ENCODE results near the gene GALM.
"Not testable (repeated sequence)": the region's sequence is repeated elsewhere in the genome, so short reads cannot be mapped to it uniquely, and the experiment has no call there.

The GALM gene

DNA sequence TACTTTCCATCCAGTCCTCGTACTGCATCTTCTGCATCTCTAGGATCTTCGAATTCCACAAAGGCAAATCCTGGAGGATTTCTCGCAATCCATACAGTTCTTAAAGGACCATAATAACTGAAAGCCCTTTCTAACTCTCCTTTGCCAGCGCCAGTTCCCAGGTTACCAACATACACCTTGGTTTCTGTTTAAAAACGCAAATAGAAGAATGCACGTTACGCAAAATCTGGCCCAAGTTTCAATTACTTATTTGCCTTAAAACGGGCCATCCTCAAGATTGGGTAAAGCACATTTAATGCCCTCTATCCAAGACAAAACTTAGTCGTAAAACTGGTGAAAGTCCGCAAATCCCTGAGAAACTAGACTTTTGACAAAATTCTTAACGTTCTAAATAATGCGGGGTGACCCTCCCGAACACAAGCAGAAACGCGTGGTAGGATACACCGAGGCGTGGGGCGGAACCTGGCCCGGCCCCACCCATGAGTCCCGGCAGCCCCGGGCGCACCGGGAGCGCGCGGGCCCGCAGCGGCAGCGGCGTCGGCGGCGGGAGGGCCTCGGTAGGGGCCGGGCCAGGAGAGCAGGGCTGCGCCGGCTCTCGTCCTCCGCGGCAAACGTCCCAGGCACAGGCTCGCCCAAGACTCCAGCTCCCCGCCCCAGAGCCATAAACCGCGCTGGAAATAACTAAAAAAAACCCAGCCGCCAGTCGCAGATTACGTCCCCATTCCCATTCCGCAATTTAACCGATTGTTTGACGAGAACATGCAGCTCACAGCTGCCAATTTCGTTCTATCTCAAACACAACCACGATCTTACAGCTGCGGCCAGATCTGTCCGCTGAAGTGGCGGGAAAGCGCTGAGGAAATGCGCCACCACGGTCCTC lies 84.3 kb downstream of the GALM start:
- H3K4me1 ChIP-seq (ENCODE audit: control insufficient read depth, insufficient read depth, low read length, unreplicated experiment), result peaks cover 46% of the 10 kb centered on the region
- H3K27me3 ChIP-seq (ENCODE audit: insufficient read depth, low read length), result no peaks in the 10 kb centered on the region
- peaks cover 48% of the 10 kb centered on the region for H3K36me3 ChIP-seq (ENCODE audit: insufficient read depth, low read length)
- peak overlapping the region; percentile 82 for H3K27ac ChIP-seq (ENCODE audit: low read depth, low read length)
- peaks cover 57% of the 10 kb centered on the region for H3K79me2 ChIP-seq (ENCODE audit: control insufficient read depth, insufficient read depth, low read length, unreplicated experiment)
- no peak overlapping the region for H2AFZ ChIP-seq (ENCODE audit: low read length, unreplicated experiment)
- H3K4me3 ChIP-seq (ENCODE audit: low read depth, low read length), result peak overlapping the region; percentile 87

DNA sequence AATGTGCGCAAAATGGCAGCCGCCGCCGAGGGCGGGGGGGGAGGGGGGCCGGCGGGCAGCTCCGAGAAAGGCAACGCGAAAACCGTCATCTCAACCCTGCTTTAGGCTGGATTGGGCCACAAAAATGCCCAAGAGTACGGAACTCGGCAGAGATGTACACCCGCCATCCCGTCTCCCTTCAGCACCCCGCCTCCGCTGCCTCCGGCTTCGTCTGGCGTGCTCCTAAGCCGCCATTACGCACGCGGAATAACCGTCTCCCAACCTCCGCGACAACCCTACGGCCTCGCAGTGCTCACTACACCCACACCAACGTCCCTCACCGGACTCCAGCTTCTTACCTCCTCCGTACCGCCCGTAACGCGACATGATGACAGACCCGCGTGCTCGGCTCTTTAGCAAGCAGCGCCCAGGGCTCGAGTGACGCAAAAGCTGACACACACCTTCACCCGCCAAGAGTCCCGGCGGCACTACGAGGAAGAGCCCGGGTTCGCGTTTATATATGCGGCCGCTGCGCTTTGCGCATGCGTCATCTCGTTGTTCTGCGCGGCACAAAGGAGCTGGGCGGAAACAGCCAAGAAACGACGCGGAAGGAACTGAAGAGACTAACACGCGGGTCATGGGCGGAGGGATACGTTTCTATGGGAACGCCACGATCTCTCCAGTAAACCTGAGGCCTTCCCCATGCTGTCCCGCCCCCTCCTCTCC lies 85.1 kb downstream of the GALM start, which contains the start of gene SRSF7:
Gene SRSF7 (minus strand): TSS at position 471 of the 705 bp plus-strand sequence. CDS start 105 bp downstream, at position 366.
- peak within 1 kb of the TSS; percentile 82 for H3K27ac ChIP-seq (ENCODE audit: low read depth, low read length)
- H2AFZ ChIP-seq (ENCODE audit: low read length, unreplicated experiment), result peak within 1 kb of the TSS; percentile 91
- peaks cover 40% of the 10 kb centered on the region for H3K36me3 ChIP-seq (ENCODE audit: insufficient read depth, low read length)
- peaks cover 51% of the 10 kb centered on the region for H3K79me2 ChIP-seq (ENCODE audit: control insufficient read depth, insufficient read depth, low read length, unreplicated experiment)
- H3K4me3 ChIP-seq (ENCODE audit: low read depth, low read length), result peak within 1 kb of the TSS; percentile 87
- H3K4me1 ChIP-seq (ENCODE audit: control insufficient read depth, insufficient read depth, low read length, unreplicated experiment), result peaks cover 38% of the 10 kb centered on the region
- no peaks in the 10 kb centered on the region for H3K27me3 ChIP-seq (ENCODE audit: insufficient read depth, low read length)

DNA sequence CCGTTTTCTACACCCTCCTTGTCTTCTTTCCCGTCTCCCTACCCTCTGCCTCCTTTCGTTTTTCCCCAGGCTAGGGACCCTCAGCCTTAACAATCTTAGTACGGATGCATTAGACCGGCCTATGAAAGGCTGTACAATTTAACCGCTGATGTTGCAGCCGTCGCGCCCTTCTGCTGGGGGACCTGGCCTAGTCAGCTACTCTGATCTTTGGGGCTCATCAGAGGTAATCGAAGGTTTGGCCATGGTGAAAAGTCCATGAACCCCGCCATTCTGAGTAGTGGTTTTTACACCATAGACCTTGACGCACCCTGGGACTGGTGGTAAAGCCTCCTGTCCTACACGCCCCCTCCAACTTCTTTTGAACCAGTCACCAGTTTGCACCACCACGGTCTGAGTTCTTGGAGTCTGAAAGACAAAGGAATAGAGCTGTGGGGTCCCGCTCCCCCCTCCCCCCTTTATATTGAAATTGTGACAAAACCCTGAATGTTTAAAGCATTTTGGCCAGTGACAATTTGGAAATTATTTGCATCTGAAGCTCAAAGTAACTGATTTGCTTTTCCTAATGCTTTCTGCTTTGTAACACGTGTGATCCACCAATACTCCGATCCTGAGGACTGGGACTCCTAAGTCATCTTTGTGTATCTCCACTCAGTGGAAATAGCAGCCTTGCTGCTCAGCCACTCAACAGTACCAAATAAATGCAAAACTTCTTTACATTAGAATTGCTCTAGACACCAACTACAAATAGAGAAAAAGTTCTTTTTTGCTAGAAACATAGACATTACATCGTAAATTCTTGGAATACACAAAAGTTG lies 85.9 kb downstream of the GALM start:
- peaks cover 31% of the 10 kb centered on the region for H3K4me1 ChIP-seq (ENCODE audit: control insufficient read depth, insufficient read depth, low read length, unreplicated experiment)
- H3K27ac ChIP-seq (ENCODE audit: low read depth, low read length), result peak overlapping the region; percentile 70
- H3K79me2 ChIP-seq (ENCODE audit: control insufficient read depth, insufficient read depth, low read length, unreplicated experiment), result peaks cover 43% of the 10 kb centered on the region
- H3K4me3 ChIP-seq (ENCODE audit: low read depth, low read length), result peak overlapping the region; percentile 87
- H3K36me3 ChIP-seq (ENCODE audit: insufficient read depth, low read length), result peaks cover 32% of the 10 kb centered on the region
- no peaks in the 10 kb centered on the region for H3K27me3 ChIP-seq (ENCODE audit: insufficient read depth, low read length)
- H2AFZ ChIP-seq (ENCODE audit: low read length, unreplicated experiment), result peak overlapping the region; percentile 91

DNA sequence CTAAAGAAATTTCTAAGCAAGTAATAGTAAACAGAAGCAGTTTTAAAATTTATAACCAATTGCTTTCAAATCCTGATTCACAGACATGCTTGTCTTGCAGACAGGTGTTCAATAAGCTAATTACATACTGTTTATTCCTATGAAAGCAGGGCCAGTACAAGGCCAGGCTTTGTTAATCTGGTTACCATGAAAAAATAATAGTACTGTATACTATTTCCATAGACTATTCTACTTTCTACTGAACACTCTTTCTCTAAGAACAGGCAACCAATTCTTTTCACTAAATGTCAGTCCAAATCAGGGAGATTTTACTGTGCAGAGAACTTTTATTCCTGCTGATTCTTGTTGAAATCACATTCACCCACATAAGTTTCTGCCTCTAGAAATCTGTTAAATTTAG lies 88.1 kb downstream of the GALM start:
- H3K4me1 ChIP-seq (ENCODE audit: control insufficient read depth, insufficient read depth, low read length, unreplicated experiment), result peaks cover 8% of the 10 kb centered on the region
- H3K4me3 ChIP-seq (ENCODE audit: low read depth, low read length), result peak overlapping the region; percentile 65
- peaks cover 21% of the 10 kb centered on the region for H3K79me2 ChIP-seq (ENCODE audit: control insufficient read depth, insufficient read depth, low read length, unreplicated experiment)
- H3K27ac ChIP-seq (ENCODE audit: low read depth, low read length), result no peak overlapping the region
- no peaks in the 10 kb centered on the region for H3K27me3 ChIP-seq (ENCODE audit: insufficient read depth, low read length)
- peak overlapping the region; percentile 41 for H2AFZ ChIP-seq (ENCODE audit: low read length, unreplicated experiment)
- H3K36me3 ChIP-seq (ENCODE audit: insufficient read depth, low read length), result peaks cover 10% of the 10 kb centered on the region

DNA sequence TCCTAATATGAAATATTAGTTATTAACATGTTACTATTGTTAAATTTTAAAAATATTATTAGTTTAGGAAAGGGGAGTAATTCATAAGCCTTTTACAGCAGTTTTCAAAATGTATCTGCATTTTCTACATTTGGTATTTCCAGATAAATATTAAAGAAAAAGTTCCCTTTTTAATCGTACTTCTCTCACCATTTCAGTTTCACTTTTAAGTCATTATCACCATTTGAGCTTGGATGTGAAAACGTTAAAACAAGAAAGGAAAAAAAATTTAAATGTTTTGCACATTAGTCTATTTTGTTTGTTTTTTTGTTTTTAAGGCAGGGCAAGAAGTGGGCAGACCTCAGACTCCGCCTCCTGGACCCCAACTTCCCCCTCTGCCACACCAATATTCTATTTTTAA lies 88.6 kb downstream of the GALM start:
- Histone ChIP-seq H3K4me1 (ENCODE audit: control insufficient read depth, insufficient read depth, low read length, unreplicated experiment) (peaks cover 5% of the 10 kb centered on the region), H2AFZ (ENCODE audit: low read length, unreplicated experiment) (peak overlapping the region; percentile 41), H3K27ac (ENCODE audit: low read depth, low read length) (no peak overlapping the region), H3K27me3 (ENCODE audit: insufficient read depth, low read length) (no peaks in the 10 kb centered on the region), H3K4me3 (ENCODE audit: low read depth, low read length) (peak overlapping the region; percentile 65), H3K36me3 (ENCODE audit: insufficient read depth, low read length) (peaks cover 7% of the 10 kb centered on the region), H3K79me2 (ENCODE audit: control insufficient read depth, insufficient read depth, low read length, unreplicated experiment) (peaks cover 16% of the 10 kb centered on the region)

DNA sequence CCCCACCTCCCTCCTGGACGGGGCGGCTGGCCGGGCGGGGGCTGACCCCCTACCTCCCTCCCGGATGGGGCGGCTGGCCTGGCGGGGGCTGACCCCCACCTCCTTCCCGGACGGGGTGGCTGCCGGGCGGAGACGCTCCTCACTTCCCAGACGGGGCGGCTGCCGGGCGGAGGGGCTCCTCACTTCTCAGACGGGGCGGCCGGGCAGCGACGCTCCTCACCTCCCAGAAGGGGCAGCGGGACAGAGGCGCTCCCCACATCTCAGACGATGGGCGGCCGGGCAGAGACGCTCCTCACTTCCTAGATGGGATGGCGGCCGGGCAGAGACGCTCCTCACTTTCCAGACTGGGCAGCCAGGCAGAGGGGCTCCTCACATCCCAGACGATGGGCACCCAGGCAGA lies 90.0 kb downstream of the GALM start:
- not testable (repeated sequence) for H3K4me3 ChIP-seq (ENCODE audit: low read depth, low read length); H3K27ac ChIP-seq (ENCODE audit: low read depth, low read length); H3K4me1 ChIP-seq (ENCODE audit: control insufficient read depth, insufficient read depth, low read length, unreplicated experiment); H3K27me3 ChIP-seq (ENCODE audit: insufficient read depth, low read length); H3K36me3 ChIP-seq (ENCODE audit: insufficient read depth, low read length); H3K79me2 ChIP-seq (ENCODE audit: control insufficient read depth, insufficient read depth, low read length, unreplicated experiment); H2AFZ ChIP-seq (ENCODE audit: low read length, unreplicated experiment)

DNA sequence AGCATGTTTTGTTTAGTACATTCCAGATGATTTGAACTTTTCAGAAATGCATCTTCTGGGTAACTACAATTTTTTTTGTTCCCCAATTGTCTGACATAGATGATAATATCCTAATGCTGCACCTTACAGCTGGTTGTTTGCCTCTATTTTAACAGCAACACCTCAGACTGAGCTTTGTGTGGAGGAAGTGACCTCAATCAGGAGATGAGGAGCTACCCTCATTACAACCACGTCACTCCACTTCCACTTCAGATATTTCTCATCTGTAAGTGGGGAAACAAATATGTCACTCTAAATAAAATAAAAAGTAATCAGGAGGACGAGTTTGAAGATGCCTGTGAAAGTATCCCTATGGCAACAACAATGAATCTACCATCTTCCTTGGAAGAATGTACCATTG lies 97.3 kb downstream of the GALM start:
- Histone ChIP-seq H3K4me1 (ENCODE audit: control insufficient read depth, insufficient read depth, low read length, unreplicated experiment) (peaks cover 16% of the 10 kb centered on the region), H3K27ac (ENCODE audit: low read depth, low read length) (no peak overlapping the region), H3K4me3 (ENCODE audit: low read depth, low read length) (no peak overlapping the region), H2AFZ (ENCODE audit: low read length, unreplicated experiment) (no peak overlapping the region), H3K36me3 (ENCODE audit: insufficient read depth, low read length) (no peaks in the 10 kb centered on the region), H3K27me3 (ENCODE audit: insufficient read depth, low read length) (no peaks in the 10 kb centered on the region), H3K79me2 (ENCODE audit: control insufficient read depth, insufficient read depth, low read length, unreplicated experiment) (no peaks in the 10 kb centered on the region)

DNA sequence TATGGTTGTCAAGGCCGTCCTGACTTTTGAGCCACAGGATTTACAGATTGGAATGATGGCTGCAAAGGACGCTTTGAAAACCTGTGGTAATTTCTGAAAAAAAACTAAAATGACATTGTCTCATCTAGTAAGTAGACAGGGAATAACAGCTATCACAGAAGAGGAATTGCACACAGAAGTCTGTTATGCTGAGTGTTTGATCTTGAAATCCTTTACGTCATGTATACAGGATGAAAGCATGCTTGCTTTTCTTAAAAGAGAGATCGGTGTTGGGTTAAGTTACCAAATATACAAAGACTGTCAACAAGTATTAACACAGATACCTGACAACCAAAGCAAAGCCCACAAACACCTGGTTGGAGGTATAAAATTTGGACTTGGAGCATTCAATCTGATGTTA lies 97.8 kb downstream of the GALM start:
- H3K36me3 ChIP-seq (ENCODE audit: insufficient read depth, low read length), result no peaks in the 10 kb centered on the region
- peaks cover 16% of the 10 kb centered on the region for H3K4me1 ChIP-seq (ENCODE audit: control insufficient read depth, insufficient read depth, low read length, unreplicated experiment)
- no peaks in the 10 kb centered on the region for H3K79me2 ChIP-seq (ENCODE audit: control insufficient read depth, insufficient read depth, low read length, unreplicated experiment)
- no peak overlapping the region for H3K27ac ChIP-seq (ENCODE audit: low read depth, low read length)
- H2AFZ ChIP-seq (ENCODE audit: low read length, unreplicated experiment), result no peak overlapping the region
- no peak overlapping the region for H3K4me3 ChIP-seq (ENCODE audit: low read depth, low read length)
- no peaks in the 10 kb centered on the region for H3K27me3 ChIP-seq (ENCODE audit: insufficient read depth, low read length)

DNA sequence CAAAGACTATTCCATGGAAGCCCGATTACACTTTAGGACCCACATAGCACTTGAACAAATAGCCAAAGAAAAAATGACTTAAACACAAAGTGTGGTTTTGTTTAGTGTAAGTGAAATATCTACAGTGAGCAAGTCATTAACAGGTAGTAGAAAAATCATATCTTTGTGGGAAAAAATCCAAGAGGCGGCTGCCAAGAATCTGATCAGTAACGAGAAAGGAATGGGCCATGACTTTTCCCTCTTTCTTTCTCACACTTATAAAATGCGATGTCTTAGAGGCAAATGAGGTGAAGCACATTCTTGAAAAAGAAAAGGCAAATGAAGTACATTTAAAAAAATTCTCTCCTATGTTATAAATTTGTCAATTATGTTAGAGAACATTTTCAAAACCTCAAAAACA lies 99.2 kb downstream of the GALM start:
- H3K4me1 ChIP-seq (ENCODE audit: control insufficient read depth, insufficient read depth, low read length, unreplicated experiment), result peaks cover 16% of the 10 kb centered on the region
- no peaks in the 10 kb centered on the region for H3K79me2 ChIP-seq (ENCODE audit: control insufficient read depth, insufficient read depth, low read length, unreplicated experiment)
- H2AFZ ChIP-seq (ENCODE audit: low read length, unreplicated experiment), result peak overlapping the region; percentile 15
- H3K36me3 ChIP-seq (ENCODE audit: insufficient read depth, low read length), result no peaks in the 10 kb centered on the region
- H3K27ac ChIP-seq (ENCODE audit: low read depth, low read length), result peak overlapping the region; percentile 47
- no peak overlapping the region for H3K4me3 ChIP-seq (ENCODE audit: low read depth, low read length)
- H3K27me3 ChIP-seq (ENCODE audit: insufficient read depth, low read length), result no peaks in the 10 kb centered on the region

DNA sequence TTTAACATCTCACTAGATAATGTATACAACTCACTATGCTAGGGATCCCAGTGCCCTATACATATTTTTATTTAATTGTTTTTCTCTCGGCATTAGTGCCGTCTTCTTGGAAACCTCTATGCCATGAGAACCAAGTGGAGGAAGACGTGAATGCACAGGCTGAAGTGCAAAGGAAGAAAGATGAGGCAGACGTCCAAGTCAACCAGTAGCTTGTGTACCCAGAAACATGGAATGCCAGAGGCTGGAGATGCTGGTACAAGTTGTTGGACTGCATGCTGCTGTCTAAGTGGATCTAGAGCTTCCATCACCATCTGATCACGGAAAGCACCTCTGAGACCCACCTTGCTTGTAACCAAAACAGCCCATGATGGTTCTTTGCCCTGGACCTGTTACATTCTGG lies 99.6 kb downstream of the GALM start:
- Histone ChIP-seq H3K27ac (ENCODE audit: low read depth, low read length) (peak overlapping the region; percentile 47), H3K4me3 (ENCODE audit: low read depth, low read length) (no peak overlapping the region), H3K79me2 (ENCODE audit: control insufficient read depth, insufficient read depth, low read length, unreplicated experiment) (no peaks in the 10 kb centered on the region), H2AFZ (ENCODE audit: low read length, unreplicated experiment) (no peak overlapping the region), H3K4me1 (ENCODE audit: control insufficient read depth, insufficient read depth, low read length, unreplicated experiment) (peaks cover 16% of the 10 kb centered on the region), H3K36me3 (ENCODE audit: insufficient read depth, low read length) (no peaks in the 10 kb centered on the region), H3K27me3 (ENCODE audit: insufficient read depth, low read length) (no peaks in the 10 kb centered on the region)

Measured in ACC112 (cell line).